Thyroid gland (tissue), 4 donors: Measurements from ENCODE around the gene ZNF185. TPM values are rescaled to one million over a fixed set of nuclear protein-coding genes. Genes with fewer than 3 reads are reported as not detected.

Experiments
- DNase-seq, 2 donors: peaks; one replicate each; pipeline ENCODE4 v3.0.0-alpha.2; 2019
- H3K27ac ChIP-seq, 3 donors: fragments of 200-600 bp; sonication (generic); 1 replicate in 2 of 3; 2 replicates in 1 of 3; pipeline ENCODE4 v1.5.1; 2016 to 2019; ENCODE audit warnings: mild to moderate bottlenecking in 1 of 3, moderate library complexity in 1 of 3
- H3K27me3 ChIP-seq: fragments of 200-600 bp; sonication (generic); one replicate; pipeline ENCODE4 v1.5.1; 2019
- H3K36me3 ChIP-seq, 2 donors: fragments of 200-600 bp; sonication (generic); one replicate each; pipeline ENCODE4 v1.5.1; 2016 to 2019
- H3K4me1 ChIP-seq, 2 donors: fragments of 200-600 bp; sonication (generic); one replicate each; pipeline ENCODE4 v1.5.1; 2017 to 2019
- H3K4me3 ChIP-seq, 3 donors: fragments of 200-600 bp; sonication (generic); replicated peaks in 1 of 3; 1 replicate in 2 of 3; 2 replicates in 1 of 3; pipeline ENCODE4 v1.5.1; 2016; ENCODE audit warnings: mild to moderate bottlenecking in 1 of 3
- H3K9me3 ChIP-seq: fragments of 200-600 bp; sonication (generic); one replicate; pipeline ENCODE4 v1.5.1; 2017
- CTCF ChIP-seq, 6 experiments: fragments of 200-600 bp in 3 of 6; fragments of 450-650 bp in 3 of 6; sonication (generic) in 3 of 6; IDR thresholded peaks; one replicate each; pipeline ENCODE4 v1.5.1; 2016 to 2019; ENCODE audit warnings: antibody characterized with exemption in 6 of 6, mild to moderate bottlenecking in 2 of 6, inconsistent platforms in 1 of 6, moderate library complexity in 1 of 6
- POLR2A ChIP-seq, 2 donors: fragments of 450-650 bp; IDR thresholded peaks; one replicate each; pipeline ENCODE4 v1.6.1; 2017; ENCODE audit warnings: antibody characterized with exemption in 2 of 2, mild to moderate bottlenecking in 2 of 2, moderate library complexity in 1 of 2
- WGBS, 2 donors: methylation state at CpG; one replicate each; pipeline ENCODE4 v1.1.5; 2017; 5-methylcytosine and 5-hydroxymethylcytosine counted together
- intact Hi-C: fragments of 100-400 bp; cut with DNase I; formaldehyde crosslinking; loops from one replicate; pipeline ENCODE4 v1.15.1; 2023
- total RNA-seq, 4 donors: library from RNA; depleted of rRNA; stranded (reverse); fragments of >200 nt; gene quantifications; one replicate each; pipeline ENCODE4 v1.2.3, GENCODE V29; 2016

The ZNF185 gene
- total RNA-seq, 4 donors from 2014 or later: 23.2 to 70.4 (median 39.0) TPM

GRCh38 chrX:152926923-152927322 lies 29.1 kb downstream of the ZNF185 start:
- 90 to 97% methylated on average over 7 to 11 of the region's 11 CpGs for WGBS, 2 donors
- no peaks in the 10 kb centered on the region for H3K36me3 ChIP-seq
- DNase-seq: no peak
- intact Hi-C loops: no loop called here
- H3K27ac ChIP-seq: no peak overlapping the region
- no peaks in the 10 kb centered on the region for H3K9me3 ChIP-seq
- H3K4me1 ChIP-seq: no peaks in the 10 kb centered on the region
- H3K27me3 ChIP-seq: no peaks in the 10 kb centered on the region
- H3K4me3 ChIP-seq: no peak overlapping the region
- TF ChIP-seq CTCF (IDR thresholded peaks at IDR 0.05) (no peak), POLR2A (IDR thresholded peaks at IDR 0.05) (no peak)

- WGBS, 2 donors: 93 to 98% methylated on average over 9 to 10 of the region's 18 CpGs
- Histone ChIP-seq H3K36me3 (no peaks in the 10 kb centered on the region), H3K9me3 (no peaks in the 10 kb centered on the region), H3K4me1 (no peaks in the 10 kb centered on the region), H3K27ac (no peak overlapping the region), H3K27me3 (no peaks in the 10 kb centered on the region), H3K4me3 (no peak overlapping the region)
- intact Hi-C loops: no loop called here
- TF ChIP-seq CTCF (IDR thresholded peaks at IDR 0.05) (no peak), POLR2A (IDR thresholded peaks at IDR 0.05) (no peak)
- no peak for DNase-seq
Observed at GRCh38 chrX:152927858-152928760, 30.2 kb downstream of the ZNF185 start.

GRCh38 chrX:152928761-152929400 lies 31.0 kb downstream of the ZNF185 start:
- Histone ChIP-seq H3K4me3 (no peak overlapping the region), H3K27me3 (no peaks in the 10 kb centered on the region), H3K9me3 (no peaks in the 10 kb centered on the region), H3K27ac (no peak overlapping the region), H3K36me3 (no peaks in the 10 kb centered on the region), H3K4me1 (no peaks in the 10 kb centered on the region)
- WGBS, 2 donors: 89 to 90% methylated on average over 3 to 7 of the region's 10 CpGs
- no peak for DNase-seq
- no peak for TF ChIP-seq CTCF (IDR thresholded peaks at IDR 0.05)
- no peak for TF ChIP-seq POLR2A (IDR thresholded peaks at IDR 0.05)
- intact Hi-C loops: no loop called here

- no peaks in the 10 kb centered on the region for H3K9me3 ChIP-seq
- H3K36me3 ChIP-seq: no peaks in the 10 kb centered on the region
- no peak overlapping the region for H3K4me3 ChIP-seq
- intact Hi-C loops: no loop called here
- 85 to 88% methylated on average over 4 of the region's 4 CpGs for WGBS, 2 donors
- H3K27me3 ChIP-seq: no peaks in the 10 kb centered on the region
- no peak overlapping the region for H3K27ac ChIP-seq
- DNase-seq: no peak
- H3K4me1 ChIP-seq: no peaks in the 10 kb centered on the region
- TF ChIP-seq CTCF (IDR thresholded peaks at IDR 0.05) (no peak), POLR2A (IDR thresholded peaks at IDR 0.05) (no peak)
Observed at GRCh38 chrX:152929898-152930297, 32.0 kb downstream of the ZNF185 start.

- no peaks in the 10 kb centered on the region for H3K27me3 ChIP-seq
- WGBS, 2 donors: 98 to 100% methylated on average over 4 of the region's 4 CpGs
- H3K4me3 ChIP-seq: no peak overlapping the region
- TF ChIP-seq POLR2A (IDR thresholded peaks at IDR 0.05) (no peak), CTCF (IDR thresholded peaks at IDR 0.05) (no peak)
- no peaks in the 10 kb centered on the region for H3K4me1 ChIP-seq
- no peak overlapping the region for H3K27ac ChIP-seq
- H3K36me3 ChIP-seq: no peaks in the 10 kb centered on the region
- H3K9me3 ChIP-seq: no peaks in the 10 kb centered on the region
- intact Hi-C loops: no loop called here
- DNase-seq: no peak
Observed at GRCh38 chrX:152930516-152930915, 32.6 kb downstream of the ZNF185 start.
